ENCODE measurements around the gene TSPEAR. TPM values are rescaled to one million over a fixed set of nuclear protein-coding genes. Genes with fewer than 3 reads are reported as not detected.

TSPEAR gene
- total RNA-seq, 1 experiment from 2014 or later, result 0.32 TPM

- ChIA-PET POLR2A (no interaction called here), CTCF (no interaction called here)
- intact Hi-C loops (cut with micrococcal nuclease; ENCODE audit: unreplicated experiment), result no loop called here
- H3K4me3 ChIP-seq (ENCODE audit: low read depth, low read length), result no peak overlapping the region
- H3K27me3 ChIP-seq (replicated peaks; ENCODE audit: control insufficient read depth, insufficient read depth, low read length), result no peaks in the 10 kb centered on the region
- H3K4me1 ChIP-seq, result no peaks in the 10 kb centered on the region
- TF ChIP-seq, protein P1, sequence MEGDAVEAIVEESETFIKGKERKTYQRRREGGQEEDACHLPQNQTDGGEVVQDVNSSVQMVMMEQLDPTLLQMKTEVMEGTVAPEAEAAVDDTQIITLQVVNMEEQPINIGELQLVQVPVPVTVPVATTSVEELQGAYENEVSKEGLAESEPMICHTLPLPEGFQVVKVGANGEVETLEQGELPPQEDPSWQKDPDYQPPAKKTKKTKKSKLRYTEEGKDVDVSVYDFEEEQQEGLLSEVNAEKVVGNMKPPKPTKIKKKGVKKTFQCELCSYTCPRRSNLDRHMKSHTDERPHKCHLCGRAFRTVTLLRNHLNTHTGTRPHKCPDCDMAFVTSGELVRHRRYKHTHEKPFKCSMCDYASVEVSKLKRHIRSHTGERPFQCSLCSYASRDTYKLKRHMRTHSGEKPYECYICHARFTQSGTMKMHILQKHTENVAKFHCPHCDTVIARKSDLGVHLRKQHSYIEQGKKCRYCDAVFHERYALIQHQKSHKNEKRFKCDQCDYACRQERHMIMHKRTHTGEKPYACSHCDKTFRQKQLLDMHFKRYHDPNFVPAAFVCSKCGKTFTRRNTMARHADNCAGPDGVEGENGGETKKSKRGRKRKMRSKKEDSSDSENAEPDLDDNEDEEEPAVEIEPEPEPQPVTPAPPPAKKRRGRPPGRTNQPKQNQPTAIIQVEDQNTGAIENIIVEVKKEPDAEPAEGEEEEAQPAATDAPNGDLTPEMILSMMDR (IDR thresholded peaks at IDR 0.05; ENCODE audit: insufficient read depth in 1 of 2, low read depth in 1 of 2, low read length in 1 of 2, severe bottlenecking in 1 of 2, unreplicated experiment in 1 of 2), result no peak
- H3K27ac Mint-ChIP-seq (ENCODE audit: unreplicated experiment), result no peak overlapping the region
- H3K4me3 Mint-ChIP-seq (ENCODE audit: unreplicated experiment), result no peak overlapping the region
- no peaks in the 10 kb centered on the region for H3K9me3 Mint-ChIP-seq (ENCODE audit: unreplicated experiment)
- no peaks in the 10 kb centered on the region for H3K36me3 Mint-ChIP-seq (ENCODE audit: insufficient read depth, unreplicated experiment)
- no TSS peak for BruUV-seq (replicated peaks)
- no peaks in the 10 kb centered on the region for H3K9me3 ChIP-seq
- no peaks in the 10 kb centered on the region for H3K36me3 ChIP-seq (ENCODE audit: control insufficient read depth, insufficient read depth, low read length)
- DNase-seq, result no peak
- no peaks in the 10 kb centered on the region for H3K4me1 Mint-ChIP-seq (ENCODE audit: low read depth, unreplicated experiment)
- H3K27me3 Mint-ChIP-seq (ENCODE audit: insufficient read depth, unreplicated experiment), result peaks cover 13% of the 10 kb centered on the region
Measured at GRCh38 chr21:44724196-44724595, 12.8 kb upstream of the TSPEAR start.

DNA sequence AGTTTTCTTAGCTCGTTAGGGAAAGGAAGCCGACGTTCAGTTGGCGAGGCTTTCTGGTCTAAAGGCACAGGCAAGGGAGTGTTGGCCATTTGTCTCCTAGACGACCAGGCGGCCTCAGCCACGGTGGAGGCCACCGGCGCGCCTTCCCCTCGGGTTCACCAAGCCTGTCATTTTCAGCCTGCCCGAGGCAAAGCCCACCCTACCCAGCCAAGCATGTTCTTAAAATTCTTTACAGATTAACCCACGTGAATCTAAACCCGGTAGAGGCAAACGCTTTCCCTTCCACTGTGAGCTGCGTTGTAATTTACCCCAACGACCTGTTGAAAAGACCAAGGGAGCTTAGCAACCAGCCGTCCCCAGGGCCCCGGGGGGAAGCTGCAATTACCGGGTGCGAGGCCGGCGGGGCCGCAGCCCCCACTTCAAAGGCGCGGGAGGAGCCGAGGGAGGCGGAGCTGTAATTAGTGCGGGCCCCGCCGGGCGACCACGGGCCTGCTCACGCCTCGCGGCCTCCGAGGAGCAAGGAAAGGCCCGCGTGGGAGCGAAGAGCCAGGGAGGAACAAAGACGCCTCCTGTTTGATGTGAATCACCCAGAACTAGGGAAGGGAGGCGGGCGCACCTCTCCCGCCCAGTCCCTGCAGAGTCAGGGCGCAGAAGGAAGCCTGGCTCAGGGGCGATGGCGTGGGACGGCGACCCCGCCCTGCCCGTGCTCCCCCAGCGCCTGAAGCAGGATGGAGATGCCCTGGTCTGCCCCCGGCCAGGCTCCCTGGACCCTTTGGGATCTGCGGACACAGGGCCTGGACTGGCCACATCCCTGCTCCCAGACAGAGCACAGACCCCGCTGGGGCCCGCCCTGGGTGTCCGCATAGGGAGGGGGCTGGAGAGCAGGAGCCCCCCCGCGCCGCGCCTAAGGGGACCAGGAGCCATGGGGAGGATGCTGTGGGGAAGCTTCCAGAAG is 12.1 kb upstream of the TSPEAR start:
- no peaks in the 10 kb centered on the region for H3K9me3 Mint-ChIP-seq (ENCODE audit: unreplicated experiment)
- no peaks in the 10 kb centered on the region for H3K27me3 ChIP-seq (replicated peaks; ENCODE audit: control insufficient read depth, insufficient read depth, low read length)
- BruUV-seq (replicated peaks), result no TSS peak
- H3K4me3 Mint-ChIP-seq (ENCODE audit: unreplicated experiment), result no peak overlapping the region
- no peaks in the 10 kb centered on the region for H3K4me1 ChIP-seq
- no peaks in the 10 kb centered on the region for H3K4me1 Mint-ChIP-seq (ENCODE audit: low read depth, unreplicated experiment)
- no peaks in the 10 kb centered on the region for H3K36me3 ChIP-seq (ENCODE audit: control insufficient read depth, insufficient read depth, low read length)
- H3K36me3 Mint-ChIP-seq (ENCODE audit: insufficient read depth, unreplicated experiment), result no peaks in the 10 kb centered on the region
- intact Hi-C loops (cut with micrococcal nuclease; ENCODE audit: unreplicated experiment), result no loop called here
- no peak overlapping the region for H3K27ac Mint-ChIP-seq (ENCODE audit: unreplicated experiment)
- no peak overlapping the region for H3K4me3 ChIP-seq (ENCODE audit: low read depth, low read length)
- POLR2A ChIA-PET, result no interaction called here
- H3K9me3 ChIP-seq, result no peaks in the 10 kb centered on the region
- TF ChIP-seq, protein P1 (IDR thresholded peaks at IDR 0.05; ENCODE audit: insufficient read depth in 1 of 2, low read depth in 1 of 2, low read length in 1 of 2, severe bottlenecking in 1 of 2, unreplicated experiment in 1 of 2), result no peak
- H3K27me3 Mint-ChIP-seq (ENCODE audit: insufficient read depth, unreplicated experiment), result peaks cover 15% of the 10 kb centered on the region
- CTCF ChIA-PET, result interaction anchor here (0.5 to 1.1 kb wide), 2 partner anchors 17 to 19 kb away, joined by 3 to 4 read pairs; no protein-coding TSS in a partner anchor
- DNase-seq, result no peak

- intact Hi-C loops (cut with micrococcal nuclease; ENCODE audit: unreplicated experiment), result no loop called here
- no TSS peak for BruUV-seq (replicated peaks)
- no peaks in the 10 kb centered on the region for H3K9me3 Mint-ChIP-seq (ENCODE audit: unreplicated experiment)
- Histone ChIP-seq H3K4me1 (no peaks in the 10 kb centered on the region), H3K27me3 (replicated peaks; ENCODE audit: control insufficient read depth, insufficient read depth, low read length) (no peaks in the 10 kb centered on the region), H3K36me3 (ENCODE audit: control insufficient read depth, insufficient read depth, low read length) (no peaks in the 10 kb centered on the region), H3K9me3 (no peaks in the 10 kb centered on the region), H3K4me3 (ENCODE audit: low read depth, low read length) (no peak overlapping the region)
- H3K36me3 Mint-ChIP-seq (ENCODE audit: insufficient read depth, unreplicated experiment), result no peaks in the 10 kb centered on the region
- peaks cover 17% of the 10 kb centered on the region for H3K27me3 Mint-ChIP-seq (ENCODE audit: insufficient read depth, unreplicated experiment)
- no peak overlapping the region for H3K4me3 Mint-ChIP-seq (ENCODE audit: unreplicated experiment)
- POLR2A ChIA-PET, result no interaction called here
- no peak for DNase-seq
- TF ChIP-seq, protein P1 (IDR thresholded peaks at IDR 0.05; ENCODE audit: insufficient read depth in 1 of 2, low read depth in 1 of 2, low read length in 1 of 2, severe bottlenecking in 1 of 2, unreplicated experiment in 1 of 2), result no peak
- no peaks in the 10 kb centered on the region for H3K4me1 Mint-ChIP-seq (ENCODE audit: low read depth, unreplicated experiment)
- CTCF ChIA-PET, result interaction anchor here (0.5 to 1.1 kb wide), 2 partner anchors 18 to 20 kb away, joined by 3 to 4 read pairs; no protein-coding TSS in a partner anchor
- H3K27ac Mint-ChIP-seq (ENCODE audit: unreplicated experiment), result no peak overlapping the region
Measured at GRCh38 chr21:44722731-44723130, 11.4 kb upstream of the TSPEAR start.

Measured in Caco-2 (cell line).